H9 (cell line): Measurements from ENCODE around the gene WLS. TPM values are rescaled to one million over a fixed set of nuclear protein-coding genes. Genes with fewer than 3 reads are reported as not detected.

ENCODE experiments used
- DNase-seq: peaks from one replicate; pipeline ENCODE4 v3.0.0-alpha.2; 2017
- H2AFZ ChIP-seq: one replicate; pipeline ENCODE4 v1.6.1; 2013; ENCODE audit warnings: mild to moderate bottlenecking, low read length, control low read depth, moderate library complexity
- H2AK5ac ChIP-seq: 2 replicates; pipeline ENCODE4 v1.6.1; 2013; ENCODE audit warnings: low read length, control low read depth, mixed read lengths; ENCODE audit not compliant: insufficient read length
- H2BK120ac ChIP-seq: one replicate; pipeline ENCODE4 v1.6.1; 2013; ENCODE audit warnings: low read depth, mild to moderate bottlenecking, low read length, control low read depth, inconsistent platforms; ENCODE audit not compliant: poor library complexity, severe bottlenecking
- H2BK12ac ChIP-seq: 2 replicates; pipeline ENCODE4 v1.6.1; 2013; ENCODE audit warnings: low read length, control low read depth, mixed read lengths, low read depth; ENCODE audit not compliant: insufficient read length
- H2BK15ac ChIP-seq: 2 replicates; pipeline ENCODE4 v1.6.1; 2013; ENCODE audit warnings: low read depth, low read length, control low read depth
- H2BK20ac ChIP-seq: one replicate; pipeline ENCODE4 v1.6.1; 2013; ENCODE audit warnings: low read depth, mild to moderate bottlenecking, low read length, control low read depth, inconsistent platforms; ENCODE audit not compliant: poor library complexity, severe bottlenecking
- H2BK5ac ChIP-seq: 2 replicates; pipeline ENCODE4 v1.6.1; 2013; ENCODE audit warnings: low read length, control low read depth, mixed read lengths; ENCODE audit not compliant: insufficient read length
- H3K14ac ChIP-seq: 2 replicates; pipeline ENCODE4 v1.6.1; 2013; ENCODE audit warnings: low read length, control low read depth; ENCODE audit not compliant: insufficient read depth
- H3K18ac ChIP-seq: 2 replicates; pipeline ENCODE4 v1.6.1; 2013; ENCODE audit warnings: low read depth, mild to moderate bottlenecking, mixed read lengths, low read length, control low read depth; ENCODE audit not compliant: insufficient read length
- H3K23ac ChIP-seq: 2 replicates; pipeline ENCODE4 v1.6.1; 2013; ENCODE audit warnings: low read length, control low read depth, mixed read lengths, low read depth; ENCODE audit not compliant: insufficient read length
- H3K23me2 ChIP-seq: 2 replicates; pipeline ENCODE4 v1.6.1; 2013; ENCODE audit warnings: low read depth, mild to moderate bottlenecking, mixed read lengths, low read length, control low read depth; ENCODE audit not compliant: insufficient read length, poor library complexity, severe bottlenecking
- H3K27ac ChIP-seq: 2 replicates; pipeline ENCODE4 v1.5.1; 2013; ENCODE audit warnings: low read length, control low read depth, mixed read lengths, low read depth; ENCODE audit not compliant: insufficient read length
- H3K27me3 ChIP-seq: 2 replicates; pipeline ENCODE4 v1.6.1; 2013; ENCODE audit warnings: low read length, control low read depth, inconsistent platforms; ENCODE audit not compliant: insufficient read depth
- H3K4ac ChIP-seq: 2 replicates; pipeline ENCODE4 v1.6.1; 2013; ENCODE audit warnings: low read depth, mild to moderate bottlenecking, control low read depth, inconsistent platforms, low read length, moderate library complexity
- H3K4me1 ChIP-seq: 2 replicates; pipeline ENCODE4 v1.6.1; 2013; ENCODE audit warnings: low read length, control low read depth, inconsistent platforms; ENCODE audit not compliant: insufficient read depth
- H3K4me2 ChIP-seq: 2 replicates; pipeline ENCODE4 v1.6.1; 2013; ENCODE audit warnings: low read length, control low read depth, mixed read lengths; ENCODE audit not compliant: insufficient read length, insufficient read depth
- H3K56ac ChIP-seq: 2 replicates; pipeline ENCODE4 v1.6.1; 2013; ENCODE audit warnings: low read depth, mild to moderate bottlenecking, mixed read lengths, low read length, control low read depth; ENCODE audit not compliant: insufficient read length
- H3K79me1 ChIP-seq: 2 replicates; pipeline ENCODE4 v1.6.1; 2013; ENCODE audit warnings: low read depth, mild to moderate bottlenecking, moderate library complexity, low read length, control low read depth, inconsistent platforms; ENCODE audit not compliant: insufficient read depth, poor library complexity, severe bottlenecking
- H3K79me2 ChIP-seq: 2 replicates; pipeline ENCODE4 v1.6.1; 2013; ENCODE audit warnings: low read length, control low read depth, inconsistent platforms; ENCODE audit not compliant: insufficient read depth
- H3K9ac ChIP-seq: 2 replicates; pipeline ENCODE4 v1.6.1; 2013; ENCODE audit warnings: low read length, control low read depth, mixed read lengths; ENCODE audit not compliant: insufficient read length; ENCODE audit errors: extremely low read depth
- H3K9me3 ChIP-seq: one replicate; pipeline ENCODE4 v1.6.1; 2013; ENCODE audit warnings: low read depth, low read length, inconsistent platforms; ENCODE audit not compliant: control insufficient read depth
- H3T11ph ChIP-seq: one replicate; pipeline ENCODE4 v1.6.1; 2013; ENCODE audit warnings: mild to moderate bottlenecking, low read length, control low read depth, inconsistent platforms
- H4K20me1 ChIP-seq: one replicate; pipeline ENCODE4 v1.6.1; 2013; ENCODE audit not compliant: control insufficient read depth, insufficient read length, insufficient read depth
- H4K5ac ChIP-seq: 2 replicates; pipeline ENCODE4 v1.6.1; 2013; ENCODE audit warnings: low read depth, mild to moderate bottlenecking, mixed read lengths, low read length, control low read depth; ENCODE audit not compliant: insufficient read length
- H4K8ac ChIP-seq: replicated peaks from 2 replicates; pipeline ENCODE4 v1.6.1; 2013; ENCODE audit warnings: low read length, control low read depth, mixed read lengths, low read depth; ENCODE audit not compliant: insufficient read length
- H4K91ac ChIP-seq: 2 replicates; pipeline ENCODE4 v1.6.1; 2013; ENCODE audit warnings: low read depth, mild to moderate bottlenecking, moderate library complexity, mixed read lengths, low read length, control low read depth; ENCODE audit not compliant: insufficient read length
- H3K27ac Mint-ChIP-seq, 3 experiments: 2 replicates in 2 of 3; 3 replicates in 1 of 3; pipeline ENCODE4 v1.8.0; 2020 to 2021; ENCODE audit warnings: mixed read lengths in 3 of 3, mild to moderate bottlenecking in 1 of 3, moderate library complexity in 1 of 3
- H3K27me3 Mint-ChIP-seq: 2 replicates; pipeline ENCODE4 v1.8.0; 2021; ENCODE audit warnings: low read depth, mild to moderate bottlenecking, moderate library complexity, mixed read lengths
- H3K36me3 Mint-ChIP-seq, 3 experiments: 2 replicates in 2 of 3; 3 replicates in 1 of 3; pipeline ENCODE4 v1.8.0; 2020 to 2021; ENCODE audit warnings: low read depth in 3 of 3, mixed read lengths in 3 of 3; ENCODE audit not compliant: insufficient read depth in 1 of 3
- H3K4me1 Mint-ChIP-seq, 2 experiments: 2 replicates each; pipeline ENCODE4 v1.8.0; 2020; ENCODE audit warnings: mixed read lengths in 2 of 2
- H3K4me3 Mint-ChIP-seq, 2 experiments: 2 replicates in 1 of 2; 3 replicates in 1 of 2; pipeline ENCODE4 v1.8.0; 2020 to 2021; ENCODE audit warnings: mild to moderate bottlenecking in 2 of 2, mixed read lengths in 2 of 2, moderate library complexity in 1 of 2
- H3K9me3 Mint-ChIP-seq, 2 experiments: 2 replicates in 1 of 2; 3 replicates in 1 of 2; pipeline ENCODE4 v1.8.0; 2020; ENCODE audit warnings: mild to moderate bottlenecking in 2 of 2, mixed read lengths in 2 of 2, moderate library complexity in 1 of 2
- CTCF ChIP-seq: fragments of 200-600 bp; sonication (generic); conservative IDR thresholded peaks from 3 replicates; pipeline ENCODE4 v1.8.0; 2021; ENCODE audit warnings: antibody characterized with exemption, mild to moderate bottlenecking
- WGBS: extraction: QIAGEN DNeasy Blood & Tissue Kit; methylation state at CpG from one replicate; pipeline ENCODE4 v1.1.7; 2013; ENCODE audit warnings: missing lambda C conversion rate, low lambda C conversion rate, mixed read lengths; ENCODE audit not compliant: insufficient read length; ENCODE audit errors: extremely low coverage; 5-methylcytosine and 5-hydroxymethylcytosine counted together
- total RNA-seq: library from RNA; stranded (reverse); gene quantifications from 2 replicates; pipeline ENCODE4 v1.2.1, GENCODE V29; 2021

The WLS gene
- total RNA-seq, 1 experiment from 2014 or later: 0.94 TPM

GRCh38 chr1:68213843-68214242 lies 18.5 kb downstream of the WLS start:
- Histone ChIP-seq H3K4me1 (no peaks in the 10 kb centered on the region), H3K23ac (no peak overlapping the region), H3K79me1 (no peaks in the 10 kb centered on the region), H3K27ac (no peak overlapping the region), H3K56ac (no peak overlapping the region), H2BK12ac (no peak overlapping the region), H4K91ac (no peak overlapping the region), H3T11ph (no peak overlapping the region), H3K27me3 (no peaks in the 10 kb centered on the region), H4K8ac (no peak overlapping the region), H3K18ac (no peak overlapping the region), H3K4me2 (no peak overlapping the region), H3K9me3 (no peaks in the 10 kb centered on the region), H2BK5ac (no peak overlapping the region), H3K79me2 (no peaks in the 10 kb centered on the region), H4K20me1 (no peaks in the 10 kb centered on the region), H3K14ac (no peak overlapping the region), H2BK20ac (no peak overlapping the region), H2AK5ac (no peak overlapping the region), H4K5ac (no peak overlapping the region), H2BK120ac (no peak overlapping the region), H2AFZ (no peak overlapping the region), H3K23me2 (no peaks in the 10 kb centered on the region), H3K4ac (no peak overlapping the region), H2BK15ac (no peak overlapping the region), H3K9ac (no peak overlapping the region)
- no CpG with 5 or more reads among the region's 5 CpGs for WGBS
- no peaks in the 10 kb centered on the region for H3K36me3 Mint-ChIP-seq
- peaks cover 45% of the 10 kb centered on the region for H3K27me3 Mint-ChIP-seq
- H3K9me3 Mint-ChIP-seq: no peaks in the 10 kb centered on the region
- DNase-seq: no peak
- peaks cover 6 to 11% of the 10 kb centered on the region in 2 experiments for H3K4me1 Mint-ChIP-seq
- no peak overlapping the region for H3K4me3 Mint-ChIP-seq
- no peak for TF ChIP-seq CTCF
- H3K27ac Mint-ChIP-seq: peak overlapping the region in 1 of 3 experiments; percentile 24; a peak in 1 of 7 replicates
